Parathyroid adenoma (tissue), 2 donors: Measurements from ENCODE around the gene CRIM1.

Source experiments
- H2AFZ ChIP-seq: fragments of 300-600 bp; sonication (generic); one replicate; pipeline ENCODE4 v1.7.0; 2017; ENCODE audit warnings: antibody characterized with exemption, mild to moderate bottlenecking
- H3K27ac ChIP-seq: fragments of 300-600 bp; sonication (generic); one replicate; pipeline ENCODE4 v1.7.0; 2017
- H3K27me3 ChIP-seq: fragments of 300-600 bp; sonication (generic); one replicate; pipeline ENCODE4 v1.7.0; 2017; ENCODE audit warnings: low read length; ENCODE audit not compliant: control insufficient read depth, insufficient read depth
- H3K36me3 ChIP-seq: fragments of 300-600 bp; sonication (generic); one replicate; pipeline ENCODE4 v1.7.0; 2017; ENCODE audit warnings: low read length; ENCODE audit not compliant: control insufficient read depth, insufficient read depth
- H3K4me1 ChIP-seq: fragments of 300-600 bp; sonication (generic); one replicate; pipeline ENCODE4 v1.7.0; 2017; ENCODE audit warnings: control low read depth
- H3K4me2 ChIP-seq: fragments of 300-600 bp; sonication (generic); one replicate; pipeline ENCODE4 v1.7.0; 2017; ENCODE audit warnings: low read length
- H3K4me3 ChIP-seq: fragments of 300-600 bp; sonication (generic); one replicate; pipeline ENCODE4 v1.7.0; 2017; ENCODE audit warnings: low read depth, low read length
- H3K79me2 ChIP-seq: fragments of 300-600 bp; sonication (generic); one replicate; pipeline ENCODE4 v1.7.0; 2017; ENCODE audit warnings: control low read depth
- H3K9ac ChIP-seq: fragments of 300-600 bp; sonication (generic); one replicate; pipeline ENCODE4 v1.7.0; 2017; ENCODE audit warnings: mild to moderate bottlenecking
- H3K9me3 ChIP-seq: fragments of 300-600 bp; sonication (generic); one replicate; pipeline ENCODE4 v1.7.0; 2017; ENCODE audit warnings: low read length; ENCODE audit not compliant: control insufficient read depth
- TF ChIP-seq, protein P1 (sequence below): fragments of 300-600 bp; sonication (generic); IDR thresholded peaks from one replicate; pipeline ENCODE4 v1.7.0; 2017; ENCODE audit warnings: antibody characterized with exemption, mild to moderate bottlenecking
- donor health status: primary hyperparathyroidism.

CRIM1 gene

DNA sequence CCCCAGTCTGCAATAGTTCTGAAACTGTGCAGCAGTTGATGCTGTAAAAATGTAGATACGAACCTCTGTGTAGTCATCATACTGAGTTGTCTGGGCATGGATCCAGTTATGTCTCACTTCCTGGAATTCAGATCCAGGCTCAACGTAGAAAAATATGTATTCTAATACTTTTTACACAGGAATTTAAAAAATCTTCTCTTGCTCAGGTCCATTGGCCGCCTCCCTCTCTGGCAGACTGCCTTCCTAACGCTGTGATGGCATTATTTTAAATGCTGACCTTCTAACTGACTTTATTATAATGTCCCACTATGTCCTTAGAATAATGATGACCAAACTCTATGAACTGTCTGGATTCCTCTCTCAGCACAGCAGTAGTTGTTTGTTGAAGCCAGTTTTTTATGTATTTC, 122.8 kb downstream of the CRIM1 start:
- H3K79me2 ChIP-seq = peaks cover 7% of the 10 kb centered on the region
- no peak overlapping the region for H2AFZ ChIP-seq
- H3K4me1 ChIP-seq = peaks cover 5% of the 10 kb centered on the region
- H3K9me3 ChIP-seq = no peaks in the 10 kb centered on the region
- TF ChIP-seq, protein P1, sequence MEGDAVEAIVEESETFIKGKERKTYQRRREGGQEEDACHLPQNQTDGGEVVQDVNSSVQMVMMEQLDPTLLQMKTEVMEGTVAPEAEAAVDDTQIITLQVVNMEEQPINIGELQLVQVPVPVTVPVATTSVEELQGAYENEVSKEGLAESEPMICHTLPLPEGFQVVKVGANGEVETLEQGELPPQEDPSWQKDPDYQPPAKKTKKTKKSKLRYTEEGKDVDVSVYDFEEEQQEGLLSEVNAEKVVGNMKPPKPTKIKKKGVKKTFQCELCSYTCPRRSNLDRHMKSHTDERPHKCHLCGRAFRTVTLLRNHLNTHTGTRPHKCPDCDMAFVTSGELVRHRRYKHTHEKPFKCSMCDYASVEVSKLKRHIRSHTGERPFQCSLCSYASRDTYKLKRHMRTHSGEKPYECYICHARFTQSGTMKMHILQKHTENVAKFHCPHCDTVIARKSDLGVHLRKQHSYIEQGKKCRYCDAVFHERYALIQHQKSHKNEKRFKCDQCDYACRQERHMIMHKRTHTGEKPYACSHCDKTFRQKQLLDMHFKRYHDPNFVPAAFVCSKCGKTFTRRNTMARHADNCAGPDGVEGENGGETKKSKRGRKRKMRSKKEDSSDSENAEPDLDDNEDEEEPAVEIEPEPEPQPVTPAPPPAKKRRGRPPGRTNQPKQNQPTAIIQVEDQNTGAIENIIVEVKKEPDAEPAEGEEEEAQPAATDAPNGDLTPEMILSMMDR = no peak
- no peaks in the 10 kb centered on the region for H3K36me3 ChIP-seq
- H3K4me2 ChIP-seq = no peak overlapping the region
- no peak overlapping the region for H3K4me3 ChIP-seq
- H3K27me3 ChIP-seq = no peaks in the 10 kb centered on the region
- H3K9ac ChIP-seq = no peak overlapping the region
- H3K27ac ChIP-seq = no peak overlapping the region

DNA sequence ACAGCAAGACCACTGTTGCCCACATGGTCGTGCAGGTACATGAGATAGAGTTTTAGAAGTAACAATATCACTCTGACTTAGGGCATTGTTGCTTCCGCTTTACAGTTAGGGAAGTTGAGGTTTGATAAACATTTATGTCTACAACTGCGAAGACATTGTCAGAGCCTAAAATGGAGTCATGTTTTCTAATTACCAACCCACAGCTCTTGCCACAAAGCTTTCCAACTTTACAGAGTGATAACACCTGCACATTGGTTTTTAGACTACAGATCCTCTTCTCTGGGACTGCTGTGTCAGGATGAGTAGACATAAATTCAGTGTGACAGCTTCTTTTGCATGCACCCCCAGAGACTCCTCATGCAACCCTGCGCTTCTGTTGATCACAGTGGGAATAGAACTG, 123.4 kb downstream of the CRIM1 start:
- Histone ChIP-seq H3K36me3 (no peaks in the 10 kb centered on the region), H3K9me3 (no peaks in the 10 kb centered on the region), H3K79me2 (peaks cover 7% of the 10 kb centered on the region), H3K4me2 (no peak overlapping the region), H3K4me3 (no peak overlapping the region), H3K27ac (no peak overlapping the region), H2AFZ (no peak overlapping the region), H3K9ac (no peak overlapping the region), H3K27me3 (no peaks in the 10 kb centered on the region), H3K4me1 (peaks cover 7% of the 10 kb centered on the region)
- TF ChIP-seq, protein P1 = no peak

DNA sequence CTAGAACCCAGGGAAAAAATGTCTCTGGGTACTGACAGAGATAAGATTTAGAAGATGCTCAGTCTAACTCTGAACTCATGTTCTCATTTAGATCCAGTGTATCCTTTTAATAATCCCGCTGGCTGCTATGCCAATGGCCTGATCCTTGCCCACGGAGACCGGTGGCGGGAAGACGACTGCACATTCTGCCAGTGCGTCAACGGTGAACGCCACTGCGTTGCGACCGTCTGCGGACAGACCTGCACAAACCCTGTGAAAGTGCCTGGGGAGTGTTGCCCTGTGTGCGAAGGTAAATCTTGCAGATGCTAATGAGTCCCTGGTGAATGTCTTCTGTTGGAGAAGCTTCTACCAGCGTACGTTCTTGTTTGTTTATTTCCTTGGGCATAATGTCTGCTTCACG, 123.8 kb downstream of the CRIM1 start:
- Histone ChIP-seq H3K27me3 (no peaks in the 10 kb centered on the region), H2AFZ (no peak overlapping the region), H3K4me3 (no peak overlapping the region), H3K4me2 (no peak overlapping the region), H3K9ac (no peak overlapping the region), H3K4me1 (peaks cover 11% of the 10 kb centered on the region), H3K27ac (no peak overlapping the region), H3K36me3 (no peaks in the 10 kb centered on the region), H3K9me3 (no peaks in the 10 kb centered on the region), H3K79me2 (peaks cover 7% of the 10 kb centered on the region)
- TF ChIP-seq, protein P1 = no peak

DNA sequence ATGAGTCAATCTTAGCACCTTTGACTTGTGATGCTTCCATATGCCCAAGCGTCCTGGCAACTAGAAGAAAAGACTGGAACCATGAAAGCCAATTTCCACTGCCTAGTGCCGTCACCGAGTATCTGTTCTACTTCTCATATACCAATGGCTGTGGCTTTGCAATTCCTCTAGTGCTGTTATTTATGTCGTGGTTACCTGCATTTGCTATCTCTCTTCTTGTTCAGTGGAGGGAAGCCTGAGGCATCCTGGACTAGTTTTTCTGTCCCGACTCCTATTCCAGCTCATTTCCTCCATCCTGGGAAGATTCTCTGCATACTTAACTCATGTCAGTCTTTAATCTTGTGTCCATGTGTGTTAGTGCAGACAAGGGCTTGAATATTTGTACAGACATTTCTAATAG, 124.5 kb downstream of the CRIM1 start:
- TF ChIP-seq, protein P1 = no peak
- Histone ChIP-seq H3K4me1 (peaks cover 11% of the 10 kb centered on the region), H3K79me2 (peaks cover 7% of the 10 kb centered on the region)

DNA sequence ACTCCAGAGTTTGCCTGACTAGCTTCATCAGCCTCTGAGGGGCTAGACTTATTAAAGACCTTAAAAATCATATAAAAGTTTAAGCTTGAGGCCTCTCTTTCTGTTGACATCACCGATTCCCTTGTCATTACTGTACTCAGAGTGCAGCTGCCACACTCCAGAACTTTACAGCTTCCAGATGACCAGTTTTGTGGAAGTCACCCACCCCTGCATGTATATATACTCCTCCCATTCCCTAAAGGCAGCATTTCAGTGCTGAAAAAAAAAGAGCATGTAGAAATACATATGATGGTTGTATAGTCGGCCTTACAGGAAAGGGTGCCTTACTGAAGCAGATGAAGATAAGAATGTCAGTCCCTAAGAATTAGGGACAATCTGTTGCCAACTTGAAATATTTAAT, 125.1 kb downstream of the CRIM1 start:
- H3K4me3 ChIP-seq = no peak overlapping the region
- H3K9ac ChIP-seq = no peak overlapping the region
- TF ChIP-seq, protein P1 = no peak
- H3K9me3 ChIP-seq = no peaks in the 10 kb centered on the region
- peaks cover 11% of the 10 kb centered on the region for H3K4me1 ChIP-seq
- H3K79me2 ChIP-seq = peaks cover 7% of the 10 kb centered on the region
- no peaks in the 10 kb centered on the region for H3K27me3 ChIP-seq
- H3K4me2 ChIP-seq = no peak overlapping the region
- H3K27ac ChIP-seq = no peak overlapping the region
- H2AFZ ChIP-seq = no peak overlapping the region
- H3K36me3 ChIP-seq = no peaks in the 10 kb centered on the region

More for the DNA sequence above, 124.5 kb downstream of the CRIM1 start:
- Histone ChIP-seq H3K4me3 (no peak overlapping the region), H3K27me3 (no peaks in the 10 kb centered on the region), H3K4me2 (no peak overlapping the region), H3K27ac (no peak overlapping the region), H3K9ac (no peak overlapping the region), H3K36me3 (no peaks in the 10 kb centered on the region), H3K9me3 (no peaks in the 10 kb centered on the region), H2AFZ (no peak overlapping the region)
